HepG2 (cell line): Measurements from ENCODE around the gene ZNF608. TPM values are rescaled to one million over a fixed set of nuclear protein-coding genes. Genes with fewer than 3 reads are reported as not detected.

ENCODE experiments used
- ATAC-seq: fragments of 200-7000 bp; cut with Tn5 transposase; 3 replicates; pipeline ENCODE4 v1.9.1; 2020; ENCODE audit warnings: mild to moderate bottlenecking, moderate library complexity
- BruUV-seq: library from RNA; stranded (reverse); fragments of 400-500 nt; replicated peaks from 2 replicates; lab custom pipeline; 2021; lab: Mats Ljungman, UMichigan
- CTCF ChIA-PET: fragments of 300-600 bp; formaldehyde crosslinking; extraction: SDS; loops from one replicate; lab custom pipeline; 2021; ENCODE audit warnings: low total read pairs, inconsistent platforms, low intra/inter-chr PET ratio; lab: Yijun Ruan, JAX
- POLR2A ChIA-PET: fragments of 350-600 bp; sonication (Branson Sonifier 250); formaldehyde crosslinking; loops from one replicate; lab custom pipeline; 2020; ENCODE audit warnings: antibody characterized with exemption, inconsistent platforms; lab: Yijun Ruan, JAX
- DNase-seq: peaks from one replicate; pipeline ENCODE4 v3.0.0-alpha.2; 2015; ENCODE audit warnings: low spot score
- FAIRE-seq: peaks from 3 replicates; lab custom pipeline; 2011; peaks lifted over from hg19 to GRCh38; lab: Jason Lieb, UNC
- H2AFZ ChIP-seq: one replicate; pipeline ENCODE4 v1.6.1; 2011; ENCODE audit warnings: low read length, inconsistent platforms
- H3K27ac ChIP-seq: fragments of 300-600 bp; 3 replicates; pipeline ENCODE4 v1.8.0; 2011; ENCODE audit warnings: mixed run types, mild to moderate bottlenecking, mixed read lengths, low read length, inconsistent platforms; ENCODE audit not compliant: insufficient read depth; ENCODE audit errors: extremely low read length
- H3K27me3 ChIP-seq, 2 experiments: fragments of 200-600 bp in 1 of 2; 2 replicates in 1 of 2; 3 replicates in 1 of 2; pipeline versions ENCODE4 v1.6.0 to v1.8.0; 2011; ENCODE audit warnings: low read length in 2 of 2, mild to moderate bottlenecking in 2 of 2, moderate library complexity in 2 of 2, inconsistent platforms in 1 of 2; ENCODE audit not compliant: insufficient read depth in 2 of 2, control insufficient read depth in 1 of 2
- H3K36me3 ChIP-seq, 2 experiments: fragments of 200-600 bp in 1 of 2; replicated peaks in 1 of 2; 2 replicates in 1 of 2; 3 replicates in 1 of 2; pipeline versions ENCODE4 v1.5.1 to v1.8.0; 2011; ENCODE audit warnings: low read length in 2 of 2, inconsistent platforms in 1 of 2; ENCODE audit not compliant: insufficient read depth in 2 of 2, control insufficient read depth in 1 of 2
- H3K4me1 ChIP-seq: 2 replicates; pipeline ENCODE4 v1.5.1; 2012; ENCODE audit warnings: low read length, inconsistent platforms; ENCODE audit not compliant: insufficient read depth
- H3K4me2 ChIP-seq: 2 replicates; pipeline ENCODE4 v1.6.0; 2011; ENCODE audit warnings: low read depth, low read length, inconsistent platforms
- H3K4me3 ChIP-seq, 3 experiments: fragments of 200-600 bp in 1 of 3; sonication (generic), shearing (Covaris generic) in 1 of 3; replicated peaks in 1 of 3; 2 replicates each; pipeline ENCODE4 v1.5.1; 2011 to 2016; ENCODE audit warnings: low read length in 3 of 3, inconsistent platforms in 2 of 3, low read depth in 2 of 3, mild to moderate bottlenecking in 2 of 3, control low read depth in 1 of 3, mixed read lengths in 1 of 3; ENCODE audit not compliant: insufficient read depth in 1 of 3
- H3K79me2 ChIP-seq: one replicate; pipeline ENCODE4 v1.6.1; 2011; ENCODE audit warnings: low read length, inconsistent platforms; ENCODE audit not compliant: insufficient read depth
- H3K9ac ChIP-seq: 2 replicates; pipeline ENCODE4 v1.6.0; 2011; ENCODE audit warnings: mild to moderate bottlenecking, low read depth, low read length, inconsistent platforms; ENCODE audit not compliant: insufficient read depth
- H3K9me3 ChIP-seq: 2 replicates; pipeline ENCODE4 v1.5.1; 2012; ENCODE audit warnings: mild to moderate bottlenecking, low read length
- H4K20me1 ChIP-seq: 2 replicates; pipeline ENCODE4 v1.6.0; 2011; ENCODE audit warnings: inconsistent platforms, mild to moderate bottlenecking, low read length, moderate library complexity; ENCODE audit not compliant: insufficient read depth
- NFKB2 ChIP-seq: sonication (generic); formaldehyde crosslinking; IDR thresholded peaks from 2 replicates; pipeline ENCODE4 v1.4.0; 2020; ENCODE audit warnings: missing genetic modification reagents, borderline replicate concordance
- PHB2 ChIP-seq: fragments of 450-650 bp; IDR thresholded peaks from 2 replicates; pipeline ENCODE4 v1.6.1; 2018; ENCODE audit not compliant: partially characterized antibody
- SAP130 ChIP-seq: IDR thresholded peaks from 2 replicates; pipeline ENCODE4 v1.6.1; 2016; ENCODE audit warnings: low read depth
- SMARCC2 ChIP-seq: fragments of 450-650 bp; IDR thresholded peaks from 2 replicates; pipeline ENCODE4 v1.6.1; 2017; ENCODE audit warnings: antibody characterized with exemption, mild to moderate bottlenecking
- TEF ChIP-seq: sonication (generic); formaldehyde crosslinking; IDR thresholded peaks from 2 replicates; pipeline ENCODE4 v1.5.0; 2020; ENCODE audit warnings: missing genetic modification reagents
- ZFP82 ChIP-seq: sonication (generic); formaldehyde crosslinking; IDR thresholded peaks from 2 replicates; pipeline ENCODE4 v1.5.1; 2020; ENCODE audit warnings: mild to moderate bottlenecking, missing genetic modification reagents, borderline replicate concordance
- ZNF326 ChIP-seq: sonication (generic); formaldehyde crosslinking; IDR thresholded peaks from 2 replicates; pipeline ENCODE4 v1.4.0; 2020; ENCODE audit warnings: missing genetic modification reagents, borderline replicate concordance
- WGBS: methylation state at CpG from one replicate; pipeline ENCODE4 v1.1.6; 2017; ENCODE audit warnings: low lambda C conversion rate; 5-methylcytosine and 5-hydroxymethylcytosine counted together
- in situ Hi-C: cut with HindIII; loops from 2 replicates; pipeline ENCODE4 v1.10.0; 2017; ENCODE audit warnings: low pct_unique_long_range_greater_than_20kb; ENCODE audit not compliant: extremely low pct_ligation_motif_present
- intact Hi-C: fragments of 100-400 bp; cut with micrococcal nuclease; formaldehyde crosslinking; loops from one replicate; pipeline ENCODE4 v1.10.0; 2022; ENCODE audit not compliant: unreplicated experiment
- polyA plus RNA-seq, 8 experiments: library from polyadenylated mRNA; depleted of rRNA in 3 of 8; stranded (reverse) in 7 of 8; unstranded in 1 of 8; fragments of >200 nt; fragmentation: Illumina TruSeq in 4 of 8; extraction: Trizol in 4 of 8; gene quantifications; 2 replicates each; pipeline versions ENCODE4 v1.2.1 to v1.2.3, GENCODE V29; 2011 to 2016; ENCODE audit warnings: low read depth in 4 of 8, missing spikeins in 1 of 8, mixed read lengths in 1 of 8; ENCODE audit not compliant: insufficient read depth in 1 of 8
- total RNA-seq, 5 experiments: library from RNA; depleted of rRNA; stranded (reverse); fragments of >200 nt; fragmentation: Illumina TruSeq; extraction: Trizol; gene quantifications; 2 replicates each; pipeline ENCODE4 v1.2.3, GENCODE V29; 2016; ENCODE audit warnings: low read depth in 1 of 5
- TF ChIP-seq, protein P1 (sequence below): sonication (generic); formaldehyde crosslinking; IDR thresholded peaks from 2 replicates; pipeline ENCODE4 v1.5.0; 2020; ENCODE audit warnings: missing genetic modification reagents, mild to moderate bottlenecking, borderline replicate concordance
- TF ChIP-seq, protein P2 (sequence below): sonication (generic); formaldehyde crosslinking; IDR thresholded peaks from 2 replicates; pipeline ENCODE4 v1.8.0; 2022; ENCODE audit warnings: mild to moderate bottlenecking, missing genetic modification reagents, moderate library complexity

Gene ZNF608
- total and polyA plus RNA-seq, 2 of the 13 experiments (the other 11 are each of a cell fraction or from before 2014, with no cell fraction given), result 0.66 to 0.91 TPM

DNA sequence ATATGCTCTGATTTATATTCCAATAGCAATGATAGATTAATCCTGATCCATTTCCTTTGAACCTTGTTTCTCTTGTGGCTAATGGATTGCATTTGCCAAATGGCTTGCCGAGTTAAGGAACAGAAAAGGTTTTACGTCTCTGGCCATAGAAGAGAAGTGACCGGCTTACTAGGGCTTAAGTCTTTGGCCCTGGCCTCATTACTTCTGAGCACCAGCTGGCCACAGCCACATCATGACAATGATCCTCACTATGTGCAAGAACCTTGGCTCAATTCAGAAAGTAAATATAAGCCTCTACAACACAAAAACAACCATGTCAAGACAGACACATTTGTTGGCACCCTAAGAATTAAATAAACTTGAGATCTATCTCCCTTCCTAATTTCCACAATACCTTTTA, 46.1 kb downstream of the ZNF608 start:
- H3K27me3 ChIP-seq, result no peaks in the 10 kb centered on the region; a peak in 1 of 5 replicates
- no peaks in the 10 kb centered on the region for H3K36me3 ChIP-seq
- H3K4me3 ChIP-seq, result no peak overlapping the region
- TF ChIP-seq TEF, result no peak
- TF ChIP-seq, protein P1, sequence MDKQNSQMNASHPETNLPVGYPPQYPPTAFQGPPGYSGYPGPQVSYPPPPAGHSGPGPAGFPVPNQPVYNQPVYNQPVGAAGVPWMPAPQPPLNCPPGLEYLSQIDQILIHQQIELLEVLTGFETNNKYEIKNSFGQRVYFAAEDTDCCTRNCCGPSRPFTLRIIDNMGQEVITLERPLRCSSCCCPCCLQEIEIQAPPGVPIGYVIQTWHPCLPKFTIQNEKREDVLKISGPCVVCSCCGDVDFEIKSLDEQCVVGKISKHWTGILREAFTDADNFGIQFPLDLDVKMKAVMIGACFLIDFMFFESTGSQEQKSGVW (CRISPR knock-in tag), result no peak
- no peak for TF ChIP-seq ZFP82 (CRISPR knock-in tag)
- no peak for TF ChIP-seq ZNF326 (CRISPR knock-in tag)
- TF ChIP-seq NFKB2 (CRISPR knock-in tag), result no peak
- no peak for TF ChIP-seq SAP130 (CRISPR knock-in tag)
- no peak for TF ChIP-seq SMARCC2
- TF ChIP-seq PHB2, result no peak
- TF ChIP-seq, protein P2, sequence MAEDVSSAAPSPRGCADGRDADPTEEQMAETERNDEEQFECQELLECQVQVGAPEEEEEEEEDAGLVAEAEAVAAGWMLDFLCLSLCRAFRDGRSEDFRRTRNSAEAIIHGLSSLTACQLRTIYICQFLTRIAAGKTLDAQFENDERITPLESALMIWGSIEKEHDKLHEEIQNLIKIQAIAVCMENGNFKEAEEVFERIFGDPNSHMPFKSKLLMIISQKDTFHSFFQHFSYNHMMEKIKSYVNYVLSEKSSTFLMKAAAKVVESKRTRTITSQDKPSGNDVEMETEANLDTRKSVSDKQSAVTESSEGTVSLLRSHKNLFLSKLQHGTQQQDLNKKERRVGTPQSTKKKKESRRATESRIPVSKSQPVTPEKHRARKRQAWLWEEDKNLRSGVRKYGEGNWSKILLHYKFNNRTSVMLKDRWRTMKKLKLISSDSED (CRISPR knock-in tag), result no peak
- ChIA-PET CTCF (no interaction called here), POLR2A (no interaction called here)
- whole genome bisulfite sequencing, result 78% methylated on average over 3 of the region's 3 CpGs
- H3K4me1 ChIP-seq, result 0 out of 2 replicates have a peak, but pooled peaks cover 7% of the 10 kb centered on the region
- H3K9me3 ChIP-seq, result no peaks in the 10 kb centered on the region
- BruUV-seq, result no TSS peak
- no peak overlapping the region for H3K4me2 ChIP-seq
- H2AFZ ChIP-seq, result no peak overlapping the region
- no peaks in the 10 kb centered on the region for H4K20me1 ChIP-seq
- FAIRE-seq (no peak), DNase-seq (no peak), ATAC-seq (no peak)
- no peaks in the 10 kb centered on the region for H3K79me2 ChIP-seq
- H3K27ac ChIP-seq, result no peak overlapping the region
- intact Hi-C loops, result no loop called here
- H3K9ac ChIP-seq, result no peak overlapping the region
- in situ Hi-C loops, result no loop called here
